ENCODE measurements around the gene TAS2R10.

Gene TAS2R10, protein sequence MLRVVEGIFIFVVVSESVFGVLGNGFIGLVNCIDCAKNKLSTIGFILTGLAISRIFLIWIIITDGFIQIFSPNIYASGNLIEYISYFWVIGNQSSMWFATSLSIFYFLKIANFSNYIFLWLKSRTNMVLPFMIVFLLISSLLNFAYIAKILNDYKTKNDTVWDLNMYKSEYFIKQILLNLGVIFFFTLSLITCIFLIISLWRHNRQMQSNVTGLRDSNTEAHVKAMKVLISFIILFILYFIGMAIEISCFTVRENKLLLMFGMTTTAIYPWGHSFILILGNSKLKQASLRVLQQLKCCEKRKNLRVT

GRCh38 chr12:10826258-10826657 lies at the start of gene TAS2R10:
Gene TAS2R10 (minus strand): TSS chr12:10826358. CDS start chr12:10826269, 89 bp downstream.
- H3K4me3 ChIP-seq (replicated peaks in 1 of 2; ENCODE audit: low read depth in 2 of 2, low read length in 2 of 2), result no peak within 1 kb of the TSS
- TF ChIP-seq, protein P1, sequence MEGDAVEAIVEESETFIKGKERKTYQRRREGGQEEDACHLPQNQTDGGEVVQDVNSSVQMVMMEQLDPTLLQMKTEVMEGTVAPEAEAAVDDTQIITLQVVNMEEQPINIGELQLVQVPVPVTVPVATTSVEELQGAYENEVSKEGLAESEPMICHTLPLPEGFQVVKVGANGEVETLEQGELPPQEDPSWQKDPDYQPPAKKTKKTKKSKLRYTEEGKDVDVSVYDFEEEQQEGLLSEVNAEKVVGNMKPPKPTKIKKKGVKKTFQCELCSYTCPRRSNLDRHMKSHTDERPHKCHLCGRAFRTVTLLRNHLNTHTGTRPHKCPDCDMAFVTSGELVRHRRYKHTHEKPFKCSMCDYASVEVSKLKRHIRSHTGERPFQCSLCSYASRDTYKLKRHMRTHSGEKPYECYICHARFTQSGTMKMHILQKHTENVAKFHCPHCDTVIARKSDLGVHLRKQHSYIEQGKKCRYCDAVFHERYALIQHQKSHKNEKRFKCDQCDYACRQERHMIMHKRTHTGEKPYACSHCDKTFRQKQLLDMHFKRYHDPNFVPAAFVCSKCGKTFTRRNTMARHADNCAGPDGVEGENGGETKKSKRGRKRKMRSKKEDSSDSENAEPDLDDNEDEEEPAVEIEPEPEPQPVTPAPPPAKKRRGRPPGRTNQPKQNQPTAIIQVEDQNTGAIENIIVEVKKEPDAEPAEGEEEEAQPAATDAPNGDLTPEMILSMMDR (IDR thresholded peaks at IDR 0.05; ENCODE audit: low read depth, low read length), result no peak
- no peak for DNase-seq (ENCODE audit: low read depth in 2 of 2)

DNA sequence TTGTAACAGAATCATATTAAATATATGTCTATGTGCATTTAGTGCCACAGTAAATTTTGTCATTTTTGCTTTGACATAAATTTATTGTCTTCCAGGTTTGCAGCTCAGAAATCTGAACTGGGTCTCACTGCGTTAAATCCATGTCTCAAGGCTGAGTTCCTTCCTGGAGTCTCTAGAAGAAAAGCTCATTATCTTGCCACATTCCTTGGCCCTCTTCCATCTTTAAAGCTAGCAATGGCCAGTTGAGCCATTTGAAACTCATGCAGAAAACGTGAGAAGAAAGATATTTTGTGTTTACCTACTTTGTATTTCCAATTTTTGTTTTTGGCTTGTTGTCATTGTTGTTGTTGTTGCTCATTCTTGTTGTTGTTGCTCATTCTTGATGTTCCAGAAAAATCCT lies 47.2 kb upstream of the TAS2R10 start:
- TF ChIP-seq, protein P1 (IDR thresholded peaks at IDR 0.05; ENCODE audit: low read depth, low read length), result no peak
- no peak overlapping the region for H3K4me3 ChIP-seq (replicated peaks in 1 of 2; ENCODE audit: low read depth in 2 of 2, low read length in 2 of 2)
- DNase-seq (ENCODE audit: low read depth in 2 of 2), result peak; percentile 49 to 80

GRCh38 chr12:10867381-10867780 lies 41.2 kb upstream of the TAS2R10 start:
- H3K4me3 ChIP-seq (replicated peaks in 1 of 2; ENCODE audit: low read depth in 2 of 2, low read length in 2 of 2), result no peak overlapping the region
- peak; percentile 15 to 21 for DNase-seq (ENCODE audit: low read depth in 2 of 2)
- TF ChIP-seq, protein P1 (IDR thresholded peaks at IDR 0.05; ENCODE audit: low read depth, low read length), result no peak

- TF ChIP-seq, protein P1 (IDR thresholded peaks at IDR 0.05; ENCODE audit: low read depth, low read length), result no peak
- H3K4me3 ChIP-seq (replicated peaks in 1 of 2; ENCODE audit: low read depth in 2 of 2, low read length in 2 of 2), result no peak overlapping the region
- no peak for DNase-seq (ENCODE audit: low read depth in 2 of 2)
Measured at GRCh38 chr12:10863512-10864218, 37.5 kb upstream of the TAS2R10 start.

DNA sequence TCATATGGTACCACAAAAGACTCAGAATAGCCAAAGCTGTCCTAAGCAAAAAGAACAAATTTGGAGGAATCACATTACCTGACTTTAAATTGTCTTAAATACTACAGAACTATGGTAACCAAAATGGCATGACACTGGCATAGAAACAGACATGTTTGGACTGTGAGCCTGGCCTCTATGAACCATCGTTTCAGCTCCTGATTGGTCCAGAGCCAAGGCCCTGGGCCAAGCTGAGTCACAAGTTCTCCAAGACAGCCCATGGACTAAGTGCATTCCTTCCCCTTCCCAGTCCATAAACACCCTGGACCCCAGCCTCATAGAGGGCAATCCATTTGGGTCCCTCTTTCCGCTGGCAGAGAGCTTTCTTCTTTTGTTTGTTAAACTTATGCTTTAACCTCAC lies 35.2 kb upstream of the TAS2R10 start:
- no peak overlapping the region for H3K4me3 ChIP-seq (replicated peaks in 1 of 2; ENCODE audit: low read depth in 2 of 2, low read length in 2 of 2)
- TF ChIP-seq, protein P1 (IDR thresholded peaks at IDR 0.05; ENCODE audit: low read depth, low read length), result no peak
- DNase-seq (ENCODE audit: low read depth in 2 of 2), result peak in 1 of 2 donors; percentile 31

DNA sequence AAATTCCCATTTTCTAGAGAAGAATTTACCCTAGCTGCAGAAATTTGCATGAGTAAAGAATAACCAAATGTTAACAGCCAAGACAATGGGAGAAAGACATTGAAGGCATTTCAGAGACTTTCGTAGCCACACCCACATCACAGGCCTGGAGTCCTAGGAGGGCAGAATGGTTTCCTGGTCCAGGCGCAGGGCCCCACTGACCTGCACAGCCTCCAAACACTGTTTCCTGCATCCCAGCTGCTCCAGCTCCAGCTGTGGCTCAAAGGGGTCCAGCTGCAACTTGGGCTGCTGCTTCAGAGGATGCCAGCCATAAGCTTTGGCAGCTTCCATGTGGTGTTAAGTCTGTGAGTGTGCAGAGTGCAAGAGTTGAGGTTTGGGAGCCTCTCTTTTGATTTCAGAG lies 29.6 kb upstream of the TAS2R10 start:
- H3K4me3 ChIP-seq (replicated peaks in 1 of 2; ENCODE audit: low read depth in 2 of 2, low read length in 2 of 2), result no peak overlapping the region
- TF ChIP-seq, protein P1 (IDR thresholded peaks at IDR 0.05; ENCODE audit: low read depth, low read length), result no peak
- no peak for DNase-seq (ENCODE audit: low read depth in 2 of 2)

Data from cardiac fibroblast (primary cell).